GM12875 (cell line): ENCODE measurements around the gene PSMB7.

Experiments used
- H3K4me3 ChIP-seq: one replicate; pipeline ENCODE4 v1.5.1; 2011; ENCODE audit warnings: low read depth, low read length, control low read depth
- TF ChIP-seq, protein P1 (sequence below): IDR thresholded peaks from 2 replicates; pipeline ENCODE4 v1.5.1; 2011; ENCODE audit warnings: low read depth, mild to moderate bottlenecking, control low read depth, inconsistent platforms, low read length, moderate library complexity, borderline replicate concordance; ENCODE audit not compliant: insufficient read depth

The PSMB7 gene

DNA sequence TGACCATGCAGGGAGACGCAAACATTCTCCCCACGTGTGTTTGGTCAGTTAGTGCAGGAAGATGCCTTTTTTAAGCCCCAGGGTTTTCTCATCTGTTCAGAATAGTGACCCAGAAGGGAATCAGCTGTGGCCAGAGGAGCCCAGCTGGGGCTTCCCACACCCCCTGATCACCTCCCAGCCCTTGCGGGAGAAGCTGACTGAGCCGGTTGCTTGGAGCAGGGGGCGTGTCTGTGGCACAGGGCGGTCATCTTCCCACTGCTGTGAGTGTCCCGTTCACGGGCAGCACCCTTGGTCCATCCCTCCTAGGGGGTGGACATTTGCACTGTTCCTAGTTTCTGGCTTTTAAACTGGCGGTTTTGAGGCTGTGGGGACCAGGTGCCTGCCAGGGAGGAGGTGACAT lies 87.8 kb downstream of the PSMB7 start:
- no peak overlapping the region for H3K4me3 ChIP-seq

DNA sequence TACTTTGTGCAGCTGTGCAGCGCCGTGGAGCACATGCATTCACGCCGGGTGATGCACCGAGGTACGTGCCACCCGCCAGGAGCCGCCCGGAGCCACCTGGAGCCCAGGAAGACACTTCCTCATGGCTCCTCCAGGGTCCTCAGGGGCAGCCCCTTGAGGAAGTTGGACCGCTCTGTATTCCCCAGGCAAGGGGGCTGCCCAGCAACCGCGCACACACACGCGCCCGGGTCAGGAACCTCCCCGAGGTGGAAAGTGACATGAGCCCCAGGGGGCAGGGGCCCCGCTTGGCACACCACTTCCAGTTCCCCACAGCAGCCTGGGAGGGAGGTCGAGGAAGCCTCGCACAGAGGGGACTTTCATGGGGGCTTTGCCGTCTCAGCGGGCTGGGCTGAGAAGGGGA lies 88.9 kb downstream of the PSMB7 start:
- TF ChIP-seq, protein P1, sequence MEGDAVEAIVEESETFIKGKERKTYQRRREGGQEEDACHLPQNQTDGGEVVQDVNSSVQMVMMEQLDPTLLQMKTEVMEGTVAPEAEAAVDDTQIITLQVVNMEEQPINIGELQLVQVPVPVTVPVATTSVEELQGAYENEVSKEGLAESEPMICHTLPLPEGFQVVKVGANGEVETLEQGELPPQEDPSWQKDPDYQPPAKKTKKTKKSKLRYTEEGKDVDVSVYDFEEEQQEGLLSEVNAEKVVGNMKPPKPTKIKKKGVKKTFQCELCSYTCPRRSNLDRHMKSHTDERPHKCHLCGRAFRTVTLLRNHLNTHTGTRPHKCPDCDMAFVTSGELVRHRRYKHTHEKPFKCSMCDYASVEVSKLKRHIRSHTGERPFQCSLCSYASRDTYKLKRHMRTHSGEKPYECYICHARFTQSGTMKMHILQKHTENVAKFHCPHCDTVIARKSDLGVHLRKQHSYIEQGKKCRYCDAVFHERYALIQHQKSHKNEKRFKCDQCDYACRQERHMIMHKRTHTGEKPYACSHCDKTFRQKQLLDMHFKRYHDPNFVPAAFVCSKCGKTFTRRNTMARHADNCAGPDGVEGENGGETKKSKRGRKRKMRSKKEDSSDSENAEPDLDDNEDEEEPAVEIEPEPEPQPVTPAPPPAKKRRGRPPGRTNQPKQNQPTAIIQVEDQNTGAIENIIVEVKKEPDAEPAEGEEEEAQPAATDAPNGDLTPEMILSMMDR = no peak

More for the DNA sequence above, 87.8 kb downstream of the PSMB7 start:
- TF ChIP-seq, protein P1 = no peak

DNA sequence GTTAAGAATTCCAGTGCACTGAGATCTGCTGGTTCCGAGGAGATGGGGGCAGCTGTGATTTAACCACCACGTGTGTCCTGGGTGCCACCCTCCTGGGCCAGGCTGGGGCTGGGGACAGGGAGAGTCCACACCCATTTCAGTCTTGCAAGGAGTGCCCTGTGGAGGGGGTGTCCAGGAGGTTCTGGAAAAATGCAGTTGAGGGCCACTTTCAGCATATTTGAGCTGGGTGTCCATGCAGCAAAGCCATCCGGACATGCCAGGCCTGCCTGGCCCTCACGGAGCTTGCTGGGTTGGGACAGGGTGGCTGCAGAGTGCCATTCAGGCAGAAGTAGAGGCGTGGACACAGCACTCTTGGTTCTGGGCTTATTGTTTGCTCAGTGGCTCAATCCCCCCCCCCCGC lies 89.4 kb downstream of the PSMB7 start:
- H3K4me3 ChIP-seq = no peak overlapping the region
- TF ChIP-seq, protein P1 = no peak

More for the DNA sequence above, 88.9 kb downstream of the PSMB7 start:
- no peak overlapping the region for H3K4me3 ChIP-seq

DNA sequence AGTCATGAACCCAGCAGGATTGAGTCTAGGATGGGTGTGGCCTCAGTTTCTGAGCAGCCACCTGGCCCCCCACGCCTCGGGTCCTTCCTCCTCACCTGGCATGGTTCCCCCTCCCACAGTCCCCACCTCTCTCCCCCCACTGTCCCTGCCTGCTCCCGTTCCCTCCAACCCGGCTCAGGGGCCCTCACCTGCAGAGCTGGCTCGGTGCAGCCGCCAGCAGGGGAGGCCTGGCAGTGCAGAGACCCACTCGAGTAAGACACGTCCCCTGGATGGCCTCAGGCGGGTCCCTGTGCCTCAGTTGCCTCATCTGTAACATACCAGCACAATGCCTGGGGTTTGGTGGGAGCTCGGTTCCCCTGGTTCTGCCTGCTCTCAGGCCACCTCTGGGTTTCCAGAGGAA lies 91.3 kb downstream of the PSMB7 start:
- no peak overlapping the region for H3K4me3 ChIP-seq

DNA sequence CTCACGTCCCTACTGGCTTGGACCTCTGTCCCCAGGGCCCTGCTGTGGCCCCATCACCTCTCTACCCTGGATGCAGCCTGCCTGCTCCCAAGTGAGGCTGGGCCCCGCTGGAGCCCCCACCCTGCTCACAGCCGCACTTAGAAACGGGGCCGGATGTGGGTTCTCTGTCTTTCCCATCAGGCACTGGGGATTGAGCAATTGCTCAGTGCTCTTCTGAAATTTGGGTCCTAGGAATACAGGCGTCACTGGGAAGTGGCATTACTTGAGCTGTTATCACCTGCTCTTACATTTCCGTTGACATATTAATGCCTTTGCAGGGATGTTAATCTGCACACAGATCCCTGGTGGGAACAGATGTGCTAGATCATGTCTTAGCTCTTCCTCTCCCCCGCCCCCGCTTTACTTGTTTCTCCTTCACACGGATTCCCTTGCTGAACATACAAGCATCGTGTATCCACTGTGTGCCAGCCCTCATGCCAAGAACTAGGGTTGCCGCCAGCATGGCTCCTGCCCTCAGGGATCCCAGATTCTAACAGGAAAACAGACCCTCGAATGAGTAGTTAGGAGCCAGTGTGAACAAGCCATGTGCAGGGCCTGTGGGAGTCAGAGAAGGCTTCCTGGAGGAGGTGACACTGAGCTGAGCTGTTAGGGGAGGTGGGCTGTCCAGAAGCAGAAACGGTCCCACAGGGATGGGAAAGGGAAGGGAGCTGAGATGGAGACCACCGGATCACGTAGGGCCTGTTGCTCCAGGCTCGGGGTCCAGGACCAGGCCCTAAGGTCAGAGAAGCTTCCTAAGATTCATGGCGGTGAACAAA lies 92.4 kb downstream of the PSMB7 start:
- TF ChIP-seq, protein P1 = no peak
- no peak overlapping the region for H3K4me3 ChIP-seq

More for the DNA sequence above, 91.3 kb downstream of the PSMB7 start:
- TF ChIP-seq, protein P1 = no peak

DNA sequence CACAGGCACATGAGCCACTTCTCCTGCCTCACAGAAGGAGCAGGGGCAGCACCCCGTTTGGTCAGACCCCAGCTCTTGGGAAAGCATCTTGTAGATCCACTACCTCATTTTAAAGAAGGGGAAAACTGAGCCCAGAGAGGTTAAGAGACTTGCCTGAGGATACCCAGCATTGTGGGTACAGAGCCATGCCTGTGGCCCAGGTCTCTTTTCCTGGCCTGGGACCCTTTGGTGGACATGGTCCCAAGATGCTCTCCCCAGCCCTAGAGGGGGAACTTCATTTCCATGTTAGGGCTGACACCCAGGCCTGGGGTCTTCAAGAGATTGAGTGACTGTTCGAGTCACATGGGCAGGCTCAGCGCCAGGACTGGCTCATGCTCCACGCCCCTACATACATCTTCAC lies 93.3 kb downstream of the PSMB7 start:
- TF ChIP-seq, protein P1 = no peak
- no peak overlapping the region for H3K4me3 ChIP-seq

DNA sequence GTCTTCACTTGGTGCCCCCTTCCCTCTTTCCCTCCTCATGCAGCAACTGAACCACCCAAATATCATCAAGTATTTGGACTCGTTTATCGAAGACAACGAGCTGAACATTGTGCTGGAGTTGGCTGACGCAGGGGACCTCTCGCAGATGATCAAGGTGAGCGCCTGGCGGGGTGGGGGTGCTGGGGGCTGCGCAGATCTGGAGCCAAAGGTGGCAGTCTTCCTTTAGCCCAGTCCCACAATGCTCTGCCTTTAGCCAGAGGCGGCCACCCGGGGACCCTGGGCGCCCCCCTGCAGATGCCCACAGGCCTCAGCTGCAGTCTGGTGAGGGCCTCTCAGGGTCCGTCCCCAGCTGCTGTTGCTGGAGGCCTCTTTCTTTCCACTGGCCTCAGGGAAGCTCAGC lies 93.8 kb downstream of the PSMB7 start:
- TF ChIP-seq, protein P1 = no peak

More for the DNA sequence above, 93.8 kb downstream of the PSMB7 start:
- H3K4me3 ChIP-seq = no peak overlapping the region
